Endothelial cell of umbilical vein (primary cell): ENCODE data around the gene FANCE. TPM values are rescaled to one million over a fixed set of nuclear protein-coding genes. Genes with fewer than 3 reads are reported as not detected.

Source experiments
- BruUV-seq: library from RNA; stranded (reverse); fragments of 400-500 nt; replicated peaks from 2 replicates; lab custom pipeline; 2021; lab: Mats Ljungman, UMichigan
- CTCF ChIA-PET: fragments of 300-600, 350-600 bp; sonication (Branson Sonifier 250); formaldehyde crosslinking; loops from one replicate; lab custom pipeline; 2021; ENCODE audit warnings: antibody characterized with exemption, inconsistent platforms; lab: Charles Lee
- POLR2A ChIA-PET: fragments of 300-600, 350-600 bp; sonication (Branson Sonifier 250); formaldehyde crosslinking; loops from one replicate; lab custom pipeline; 2021; ENCODE audit warnings: antibody characterized with exemption, inconsistent platforms; lab: Charles Lee
- DNase-seq: peaks from one replicate; pipeline ENCODE4 v3.0.0-alpha.2; 2011; ENCODE audit warnings: low read depth, low spot score
- FAIRE-seq: peaks from 2 replicates; lab custom pipeline; 2011; peaks lifted over from hg19 to GRCh38; lab: Jason Lieb, UNC
- H2AFZ ChIP-seq: 2 replicates; pipeline ENCODE4 v1.6.0; 2012; ENCODE audit warnings: low read depth, low read length, control low read depth, inconsistent platforms
- H3K27ac ChIP-seq: 2 replicates; pipeline ENCODE4 v1.5.1; 2011; ENCODE audit warnings: low read depth, mild to moderate bottlenecking, control low read depth, low read length, moderate library complexity; ENCODE audit not compliant: insufficient read depth
- H3K27me3 ChIP-seq, 2 experiments: 2 replicates each; pipeline versions ENCODE4 v1.6.0 to v1.6.1; 2011; ENCODE audit warnings: low read length in 2 of 2, mixed read lengths in 1 of 2; ENCODE audit not compliant: control insufficient read depth in 2 of 2, insufficient read depth in 2 of 2
- H3K36me3 ChIP-seq, 2 experiments: 2 replicates in 1 of 2; 3 replicates in 1 of 2; pipeline ENCODE4 v1.5.1; 2011; ENCODE audit warnings: low read length in 2 of 2, mild to moderate bottlenecking in 1 of 2, moderate library complexity in 1 of 2; ENCODE audit not compliant: control insufficient read depth in 2 of 2, insufficient read depth in 2 of 2; ENCODE audit errors: extremely low read depth in 1 of 2
- H3K4me1 ChIP-seq: 3 replicates; pipeline ENCODE4 v1.5.1; 2011; ENCODE audit warnings: mild to moderate bottlenecking, low read length; ENCODE audit not compliant: control insufficient read depth, insufficient read depth; ENCODE audit errors: extremely low read depth
- H3K4me2 ChIP-seq: 2 replicates; pipeline ENCODE4 v1.6.1; 2011; ENCODE audit warnings: low read length, control low read depth, mixed read lengths; ENCODE audit not compliant: insufficient read depth
- H3K4me3 ChIP-seq, 3 experiments: fragments of 200-600 bp in 1 of 3; sonication (generic), shearing (Covaris generic) in 1 of 3; replicated peaks in 1 of 3; 2 replicates each; pipeline ENCODE4 v1.5.1; 2011 to 2016; ENCODE audit warnings: control low read depth in 3 of 3, low read length in 3 of 3, mild to moderate bottlenecking in 2 of 3, inconsistent platforms in 1 of 3, low read depth in 1 of 3, moderate library complexity in 1 of 3; ENCODE audit not compliant: insufficient read depth in 1 of 3
- H3K79me2 ChIP-seq: 2 replicates; pipeline ENCODE4 v1.6.0; 2012; ENCODE audit warnings: low read length, inconsistent platforms; ENCODE audit not compliant: control insufficient read depth, insufficient read depth
- H3K9ac ChIP-seq: replicated peaks from 2 replicates; pipeline ENCODE3; 2011; ENCODE audit warnings: low read length, control low read depth; ENCODE audit not compliant: insufficient read depth; ENCODE audit errors: extremely low read depth
- H3K9me1 ChIP-seq: replicated peaks from 3 replicates; pipeline ENCODE4 v1.6.0; 2011; ENCODE audit warnings: mild to moderate bottlenecking, low read length; ENCODE audit not compliant: control insufficient read depth, insufficient read depth; ENCODE audit errors: extremely low read depth
- H3K9me3 ChIP-seq: replicated peaks from 2 replicates; pipeline ENCODE4 v1.5.1; 2012; ENCODE audit warnings: low read length, inconsistent platforms; ENCODE audit not compliant: control insufficient read depth, insufficient read depth
- H4K20me1 ChIP-seq: replicated peaks from 2 replicates; pipeline ENCODE3; 2011; ENCODE audit warnings: mild to moderate bottlenecking, low read length; ENCODE audit not compliant: control insufficient read depth, insufficient read depth; ENCODE audit errors: extremely low read depth
- EZH2 ChIP-seq: IDR thresholded peaks from 2 replicates; pipeline ENCODE4 v1.6.1; 2012; ENCODE audit warnings: borderline replicate concordance, low read depth, mild to moderate bottlenecking, moderate library complexity, low read length, inconsistent platforms; ENCODE audit not compliant: severe bottlenecking
- FOS ChIP-seq: IDR thresholded peaks from 2 replicates; pipeline ENCODE4 v1.6.1; 2011; ENCODE audit warnings: mild to moderate bottlenecking, low read length, moderate library complexity, borderline replicate concordance; ENCODE audit not compliant: insufficient read depth
- GATA2 ChIP-seq: IDR thresholded peaks from 2 replicates; pipeline ENCODE4 v1.7.0; 2011; ENCODE audit warnings: low read depth, mild to moderate bottlenecking, moderate library complexity, mixed read lengths, low read length; ENCODE audit not compliant: insufficient read length, insufficient read depth
- JUN ChIP-seq: IDR thresholded peaks from 2 replicates; pipeline ENCODE4 v1.6.1; 2011; ENCODE audit warnings: borderline replicate concordance, low read depth; ENCODE audit not compliant: insufficient read length, insufficient read depth
- MAX ChIP-seq: IDR thresholded peaks from 2 replicates; pipeline ENCODE4 v1.6.1; 2011; ENCODE audit not compliant: insufficient read depth, insufficient read length
- MYC ChIP-seq: IDR thresholded peaks from one replicate; pipeline ENCODE4 v1.6.1; 2011; ENCODE audit warnings: mild to moderate bottlenecking, low read depth, low read length
- POLR2A ChIP-seq: IDR thresholded peaks from 2 replicates; pipeline ENCODE4 v1.6.1; 2012; ENCODE audit warnings: low read depth, mild to moderate bottlenecking, control low read depth, low read length
- POLR2AphosphoS5 ChIP-seq: IDR thresholded peaks from 2 replicates; pipeline ENCODE4 v1.6.1; 2012; ENCODE audit warnings: low read depth, mild to moderate bottlenecking, control low read depth, low read length, moderate library complexity; ENCODE audit not compliant: insufficient read depth
- dilution Hi-C: fragments of 300-500 bp; cut with MboI; formaldehyde crosslinking; loops from one replicate; pipeline ENCODE4 v1.15.0; 2019; ENCODE audit warnings: low sequenced_read_pairs; ENCODE audit not compliant: extremely low pct_ligation_motif_present
- intact Hi-C: fragments of 100-400 bp; cut with micrococcal nuclease; formaldehyde crosslinking; loops from one replicate; pipeline ENCODE4 v1.10.0; 2022
- polyA plus RNA-seq, 4 experiments: library from polyadenylated mRNA; depleted of rRNA in 3 of 4; stranded (reverse) in 3 of 4; unstranded in 1 of 4; fragments of >200 nt; gene quantifications; 2 replicates each; pipeline versions ENCODE4 v1.2.1 to v1.2.3, GENCODE V29; 2011 to 2012; ENCODE audit warnings: missing spikeins in 1 of 4
- total RNA-seq: library from RNA; stranded (reverse); gene quantifications from 2 replicates; pipeline ENCODE4 v1.2.3, GENCODE V29; 2021
- TF ChIP-seq, protein P1 (sequence below), 2 donors: IDR thresholded peaks; 1 replicate in 1 of 2; 2 replicates in 1 of 2; pipeline ENCODE4 v1.5.1; 2011; ENCODE audit warnings: low read length in 2 of 2, mild to moderate bottlenecking in 2 of 2, moderate library complexity in 2 of 2, control low read depth in 1 of 2, inconsistent platforms in 1 of 2, low read depth in 1 of 2; ENCODE audit not compliant: insufficient read depth in 1 of 2; ENCODE audit errors: extremely low read depth in 1 of 2

FANCE gene
- total and polyA plus RNA-seq, 2 donors (not counting 3 experiments of a cell fraction or from before 2014, with no cell fraction given) = 9.1 to 12.7 TPM

- Histone ChIP-seq H3K9me1 (no peaks in the 10 kb centered on the region), H3K9ac (no peak overlapping the region), H3K4me3 (no peak overlapping the region), H3K4me1 (no peaks in the 10 kb centered on the region), H3K27me3 (peaks cover 24 to 43% of the 10 kb centered on the region in 2 experiments), H3K36me3 (no peaks in the 10 kb centered on the region), H3K79me2 (no peaks in the 10 kb centered on the region), H3K27ac (no peak overlapping the region), H2AFZ (no peak overlapping the region), H3K9me3 (no peaks in the 10 kb centered on the region), H3K4me2 (no peak overlapping the region), H4K20me1 (no peaks in the 10 kb centered on the region)
- DNase-seq (no peak), FAIRE-seq (no peak)
- POLR2A ChIA-PET = no interaction called here
- CTCF ChIA-PET = interaction anchor here (1.6 kb wide), 1 partner anchor 12 kb away, joined by 9 read pairs; no protein-coding TSS in a partner anchor
- dilution Hi-C loops = no loop called here
- BruUV-seq = no TSS peak
- intact Hi-C loops = no loop called here
- TF ChIP-seq MAX = no peak
- TF ChIP-seq FOS = no peak
- no peak for TF ChIP-seq POLR2AphosphoS5
- no peak for TF ChIP-seq EZH2
- TF ChIP-seq GATA2 = no peak
- TF ChIP-seq JUN = no peak
- TF ChIP-seq POLR2A = no peak
- TF ChIP-seq MYC = no peak
- TF ChIP-seq, protein P1, sequence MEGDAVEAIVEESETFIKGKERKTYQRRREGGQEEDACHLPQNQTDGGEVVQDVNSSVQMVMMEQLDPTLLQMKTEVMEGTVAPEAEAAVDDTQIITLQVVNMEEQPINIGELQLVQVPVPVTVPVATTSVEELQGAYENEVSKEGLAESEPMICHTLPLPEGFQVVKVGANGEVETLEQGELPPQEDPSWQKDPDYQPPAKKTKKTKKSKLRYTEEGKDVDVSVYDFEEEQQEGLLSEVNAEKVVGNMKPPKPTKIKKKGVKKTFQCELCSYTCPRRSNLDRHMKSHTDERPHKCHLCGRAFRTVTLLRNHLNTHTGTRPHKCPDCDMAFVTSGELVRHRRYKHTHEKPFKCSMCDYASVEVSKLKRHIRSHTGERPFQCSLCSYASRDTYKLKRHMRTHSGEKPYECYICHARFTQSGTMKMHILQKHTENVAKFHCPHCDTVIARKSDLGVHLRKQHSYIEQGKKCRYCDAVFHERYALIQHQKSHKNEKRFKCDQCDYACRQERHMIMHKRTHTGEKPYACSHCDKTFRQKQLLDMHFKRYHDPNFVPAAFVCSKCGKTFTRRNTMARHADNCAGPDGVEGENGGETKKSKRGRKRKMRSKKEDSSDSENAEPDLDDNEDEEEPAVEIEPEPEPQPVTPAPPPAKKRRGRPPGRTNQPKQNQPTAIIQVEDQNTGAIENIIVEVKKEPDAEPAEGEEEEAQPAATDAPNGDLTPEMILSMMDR (IDR thresholded peaks at IDR 0.05; ENCODE audit: extremely low read depth in 1 of 2, insufficient read depth in 1 of 2, low read depth in 1 of 2, low read length in 2 of 2) = no peak
Measured at GRCh38 chr6:35510916-35511561, 58.9 kb downstream of the FANCE start.
